HG03064 (cell line): ENCODE data around the gene CDC42EP4.

Experiments used
- ATAC-seq: cut with Tn5 transposase; IDR thresholded peaks from one replicate; pipeline ENCODE4 v1.9.1; 2021; ENCODE audit warnings: low read depth; ENCODE audit not compliant: unreplicated experiment

The CDC42EP4 gene

GRCh38 chr17:73261617-73261951, 50.2 kb downstream of the CDC42EP4 start, which contains the start of gene CPSF4L:
TSS of gene CPSF4L (minus strand) at chr17:73261880. CDS start at chr17:73261818, 62 bp downstream.
- no peak for ATAC-seq

- no peak for ATAC-seq
These were observed 54.3 kb downstream of the CDC42EP4 start for GRCh38 chr17:73257516-73257915.

GRCh38 chr17:73256220-73256619, 55.6 kb downstream of the CDC42EP4 start:
- ATAC-seq: no peak

- no peak for ATAC-seq
These were observed 56.1 kb downstream of the CDC42EP4 start for GRCh38 chr17:73255671-73256181.

GRCh38 chr17:73251871-73252270, 59.9 kb downstream of the CDC42EP4 start:
- ATAC-seq: no peak

- no peak for ATAC-seq
These were observed 60.8 kb downstream of the CDC42EP4 start for GRCh38 chr17:73250851-73251640.

- ATAC-seq: no peak
These were observed 62.1 kb downstream of the CDC42EP4 start for GRCh38 chr17:73249700-73250099.

- no peak for ATAC-seq
These were observed 63.3 kb downstream of the CDC42EP4 start for GRCh38 chr17:73248532-73248931.

GRCh38 chr17:73247726-73248125, 64.1 kb downstream of the CDC42EP4 start:
- ATAC-seq: no peak

- no peak for ATAC-seq
These were observed 71.2 kb downstream of the CDC42EP4 start for GRCh38 chr17:73240561-73240960.

GRCh38 chr17:73237714-73238113, 74.1 kb downstream of the CDC42EP4 start:
- no peak for ATAC-seq

- no peak for ATAC-seq
These were observed 77.1 kb downstream of the CDC42EP4 start for GRCh38 chr17:73234736-73235135.
